GM15510 (cell line): Measurements from ENCODE around the gene PRELID3B.
A peak's percentile ranks its signal among the peaks of the same experiment; 100 is the strongest.

ENCODE experiments used
- POLR2A ChIP-seq: IDR thresholded peaks from 3 replicates; pipeline ENCODE4 v1.6.1; 2011; ENCODE audit warnings: borderline replicate concordance; ENCODE audit not compliant: insufficient read length; ENCODE audit errors: extremely low read depth

PRELID3B gene

GRCh38 chr20:59039233-59039632 lies 3.4 kb downstream of the PRELID3B start:
- TF ChIP-seq POLR2A = no peak

DNA sequence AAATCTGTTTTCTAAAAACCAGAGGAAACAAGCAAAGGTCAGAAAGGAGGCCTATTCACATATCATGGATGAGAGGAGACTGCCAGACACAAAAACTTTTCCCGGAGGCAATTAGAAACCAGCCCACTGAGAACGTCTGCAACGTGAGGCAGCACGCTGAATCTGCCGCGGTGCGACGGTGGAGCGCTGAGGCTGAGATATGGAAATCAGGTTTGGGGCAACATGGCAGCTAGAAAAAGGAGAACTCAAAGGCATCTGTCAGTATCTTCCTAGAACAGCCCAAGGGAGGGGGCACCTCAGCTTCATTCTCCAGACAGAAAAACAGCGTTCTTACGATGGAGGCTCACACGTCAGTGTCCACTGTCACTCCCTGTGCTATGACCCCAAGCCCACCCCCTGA lies 5.2 kb downstream of the PRELID3B start:
- TF ChIP-seq POLR2A = no peak

DNA sequence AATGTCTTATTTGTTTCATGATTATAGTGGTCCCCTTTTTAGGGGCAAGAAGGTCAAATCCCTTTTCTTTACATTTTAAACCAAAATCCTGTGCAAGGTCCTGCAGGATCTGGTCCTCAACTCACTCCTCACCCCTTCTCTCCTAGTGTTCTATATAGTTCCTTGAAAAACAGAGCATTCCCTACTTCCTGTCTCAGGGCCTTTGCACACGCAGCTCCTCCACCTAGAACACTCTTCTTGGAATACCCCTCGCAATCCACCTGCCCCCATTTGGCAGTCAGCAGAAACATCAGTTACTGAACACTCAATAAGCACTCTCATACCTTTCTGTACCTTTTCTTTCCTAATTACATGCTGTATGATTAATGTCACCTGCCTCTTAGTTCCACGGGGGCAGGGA lies 7.2 kb downstream of the PRELID3B start:
- TF ChIP-seq POLR2A = no peak

DNA sequence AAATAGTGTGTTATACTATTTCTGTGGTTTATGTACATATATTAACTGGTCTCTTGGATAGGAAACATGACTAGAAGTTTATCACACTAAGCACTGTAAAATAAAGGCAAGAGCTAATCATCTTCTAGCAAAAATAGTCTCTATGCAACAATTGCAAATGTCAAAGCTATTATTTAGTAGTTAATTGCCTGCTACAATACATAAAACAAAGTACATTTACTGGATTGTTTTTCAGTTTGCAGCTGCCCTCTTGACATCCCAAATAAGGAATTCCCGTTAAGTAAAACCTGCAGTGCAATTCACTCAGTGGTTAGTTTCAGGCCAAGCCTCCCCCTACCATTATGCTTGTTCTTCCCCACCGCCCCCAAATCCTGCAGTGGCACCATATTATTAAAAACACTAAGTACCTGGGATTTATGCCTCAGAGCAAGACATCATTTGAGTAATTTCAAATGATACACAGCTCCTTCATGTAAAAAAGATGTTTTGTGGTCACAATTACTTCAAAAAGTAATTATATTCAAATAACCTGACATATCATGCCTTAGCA lies 8.9 kb downstream of the PRELID3B start:
- TF ChIP-seq POLR2A = no peak

- no peak for TF ChIP-seq POLR2A
These were observed 9.5 kb downstream of the PRELID3B start for GRCh38 chr20:59033093-59033492.

DNA sequence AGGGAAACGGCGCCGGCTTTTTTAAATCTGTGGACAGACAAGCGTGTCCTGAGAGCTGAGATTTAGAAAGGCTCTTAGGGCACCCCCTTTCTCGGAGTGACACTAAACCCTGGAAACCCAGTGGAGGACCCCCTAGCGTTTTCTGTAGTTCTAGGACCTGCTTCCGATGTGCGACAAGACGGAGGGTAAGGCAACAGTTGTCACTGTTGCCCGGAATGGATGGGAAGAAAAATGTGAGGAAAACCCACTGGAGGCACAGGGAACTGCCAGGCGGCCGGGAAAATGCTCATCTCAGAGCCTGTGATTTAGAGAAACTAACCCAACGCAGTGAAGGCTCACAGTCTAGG lies 9.9 kb downstream of the PRELID3B start:
- TF ChIP-seq POLR2A = no peak

- peak; percentile 88 for TF ChIP-seq POLR2A
These were observed 10.4 kb downstream of the PRELID3B start, which contains the start of gene ATP5F1E for GRCh38 chr20:59032023-59032712. ATP5F1E (minus strand) TSS chr20:59032335; CDS start chr20:59032251, 84 bp downstream.

GRCh38 chr20:59031564-59032022 lies 11.0 kb downstream of the PRELID3B start:
- no peak for TF ChIP-seq POLR2A

- TF ChIP-seq POLR2A = no peak
These were observed 11.5 kb downstream of the PRELID3B start for GRCh38 chr20:59030911-59031563.

DNA sequence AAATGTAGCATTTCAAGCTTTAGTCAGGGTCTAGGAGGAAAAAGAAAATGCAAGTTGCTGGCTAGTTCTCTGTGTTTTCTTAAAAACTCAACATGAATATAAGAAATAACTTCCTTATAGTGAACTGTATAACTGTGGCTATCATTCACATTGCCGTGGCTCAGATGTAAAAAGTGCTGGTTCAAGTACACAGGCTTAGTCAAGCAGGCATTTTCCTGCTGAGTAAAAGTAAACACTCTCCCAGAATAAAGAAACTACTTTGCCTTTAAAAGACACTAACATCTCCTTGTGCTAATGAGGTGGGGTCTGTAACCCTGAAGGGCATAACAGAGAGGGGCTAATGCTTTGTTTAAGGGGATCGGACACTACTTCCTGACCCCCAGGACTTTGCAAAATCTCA lies 13.8 kb downstream of the PRELID3B start:
- no peak for TF ChIP-seq POLR2A

DNA sequence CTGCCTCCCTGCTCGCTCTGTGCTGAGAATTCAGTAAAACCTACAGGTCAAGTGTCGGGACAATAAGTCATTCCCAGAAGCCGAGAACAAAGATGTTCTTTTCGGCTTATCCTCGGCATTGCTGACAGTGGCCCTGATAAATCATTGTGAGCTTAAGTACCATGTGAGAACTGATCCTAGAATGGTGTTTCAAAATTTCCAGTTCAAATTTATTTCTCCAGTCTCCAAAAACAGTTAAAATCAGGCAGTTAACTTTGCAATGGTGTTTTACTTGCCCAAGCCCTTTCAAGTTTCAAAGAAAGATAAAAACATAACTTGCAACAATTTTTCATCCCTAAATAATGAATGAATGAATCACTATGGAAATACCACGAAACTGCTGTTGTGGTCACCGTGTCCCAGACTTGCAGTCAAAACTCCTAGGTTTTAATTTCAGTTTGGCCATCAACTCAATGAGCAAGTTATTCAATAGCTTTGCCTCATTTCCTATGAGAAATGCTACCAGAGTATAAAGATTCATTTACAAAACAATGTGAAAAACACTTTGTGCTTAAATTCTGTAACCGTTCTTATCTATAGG lies 14.8 kb downstream of the PRELID3B start:
- TF ChIP-seq POLR2A = no peak

DNA sequence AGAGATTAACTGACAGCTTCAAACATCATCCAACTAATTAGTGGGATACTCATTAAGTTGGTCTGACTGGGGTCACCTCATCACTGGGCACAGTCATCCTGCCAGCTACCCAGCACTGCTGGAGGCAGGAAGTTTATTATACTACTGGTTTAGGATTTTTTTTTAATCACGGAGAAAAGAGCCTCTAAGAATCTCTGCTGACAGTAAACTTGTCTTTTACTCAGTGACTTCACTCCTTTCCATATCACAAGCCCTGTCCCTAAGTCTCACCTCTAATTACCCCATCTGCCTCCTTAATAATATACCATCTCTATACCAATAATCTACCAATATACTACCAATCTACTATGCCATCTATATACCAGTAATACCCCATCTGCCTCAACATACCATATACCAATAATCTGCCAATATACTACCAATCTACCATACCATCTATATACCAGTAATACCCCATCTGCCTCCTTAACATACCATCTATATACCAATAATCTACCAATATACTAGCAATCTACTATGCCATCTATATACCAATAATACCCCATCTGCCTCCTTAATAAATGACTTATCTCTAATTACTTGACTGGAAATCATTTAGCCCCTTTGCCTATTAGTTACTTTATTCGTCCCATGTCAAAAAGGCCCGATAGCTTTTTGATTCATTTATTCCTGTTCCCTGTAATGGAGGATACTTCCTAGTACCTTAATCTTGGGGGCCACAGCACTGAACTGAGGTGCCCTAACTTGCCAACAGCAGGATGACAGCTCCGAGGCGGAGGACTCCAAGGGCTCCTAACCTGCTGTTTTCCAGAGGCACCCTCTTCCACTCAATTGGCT lies 15.5 kb downstream of the PRELID3B start:
- no peak for TF ChIP-seq POLR2A

DNA sequence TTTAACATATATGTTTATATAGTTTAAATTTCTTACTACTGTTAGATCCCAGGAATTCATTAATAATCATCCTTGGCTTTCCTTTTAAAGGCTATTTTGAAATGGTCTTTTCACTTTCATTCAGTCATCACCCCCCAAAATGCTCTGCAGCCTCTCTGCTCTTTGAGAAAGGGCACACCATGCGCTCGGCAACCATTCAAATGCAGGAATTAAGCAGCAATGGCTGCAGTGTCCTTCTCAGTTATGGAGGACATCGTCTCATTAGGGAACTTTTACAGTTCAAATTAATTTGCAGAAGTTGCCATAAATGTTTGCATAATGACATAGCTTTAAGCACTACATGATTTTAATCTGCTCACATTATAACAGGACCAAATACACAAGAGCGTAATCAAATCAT lies 17.1 kb downstream of the PRELID3B start:
- TF ChIP-seq POLR2A = no peak

- no peak for TF ChIP-seq POLR2A
These were observed 17.5 kb downstream of the PRELID3B start for GRCh38 chr20:59025086-59025485.

DNA sequence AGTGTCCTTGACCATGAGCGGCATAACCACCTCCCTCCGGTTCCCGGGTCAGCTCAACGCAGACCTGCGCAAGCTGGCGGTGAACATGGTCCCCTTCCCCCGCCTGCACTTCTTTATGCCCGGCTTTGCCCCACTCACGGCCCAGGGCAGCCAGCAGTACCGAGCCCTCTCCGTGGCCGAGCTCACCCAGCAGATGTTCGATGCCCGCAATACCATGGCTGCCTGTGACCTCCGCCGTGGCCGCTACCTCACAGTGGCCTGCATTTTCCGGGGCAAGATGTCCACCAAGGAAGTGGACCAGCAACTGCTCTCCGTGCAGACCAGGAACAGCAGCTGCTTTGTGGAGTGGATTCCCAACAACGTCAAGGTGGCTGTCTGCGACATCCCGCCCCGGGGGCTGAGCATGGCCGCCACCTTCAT lies 18.5 kb downstream of the PRELID3B start:
- TF ChIP-seq POLR2A = no peak
